H9 (cell line): Measurements from ENCODE around the gene KLF1. TPM values are rescaled to one million over a fixed set of nuclear protein-coding genes. Genes with fewer than 3 reads are reported as not detected.
A peak's percentile ranks its signal among the peaks of the same experiment; 100 is the strongest.

Experiments
- DNase-seq: peaks from one replicate; pipeline ENCODE4 v3.0.0-alpha.2; 2017
- H2AFZ ChIP-seq: one replicate; pipeline ENCODE4 v1.6.1; 2013; ENCODE audit warnings: mild to moderate bottlenecking, low read length, control low read depth, moderate library complexity
- H2AK5ac ChIP-seq: 2 replicates; pipeline ENCODE4 v1.6.1; 2013; ENCODE audit warnings: low read length, control low read depth, mixed read lengths; ENCODE audit not compliant: insufficient read length
- H2BK120ac ChIP-seq: one replicate; pipeline ENCODE4 v1.6.1; 2013; ENCODE audit warnings: low read depth, mild to moderate bottlenecking, low read length, control low read depth, inconsistent platforms; ENCODE audit not compliant: poor library complexity, severe bottlenecking
- H2BK12ac ChIP-seq: 2 replicates; pipeline ENCODE4 v1.6.1; 2013; ENCODE audit warnings: low read length, control low read depth, mixed read lengths, low read depth; ENCODE audit not compliant: insufficient read length
- H2BK15ac ChIP-seq: 2 replicates; pipeline ENCODE4 v1.6.1; 2013; ENCODE audit warnings: low read depth, low read length, control low read depth
- H2BK20ac ChIP-seq: one replicate; pipeline ENCODE4 v1.6.1; 2013; ENCODE audit warnings: low read depth, mild to moderate bottlenecking, low read length, control low read depth, inconsistent platforms; ENCODE audit not compliant: poor library complexity, severe bottlenecking
- H2BK5ac ChIP-seq: 2 replicates; pipeline ENCODE4 v1.6.1; 2013; ENCODE audit warnings: low read length, control low read depth, mixed read lengths; ENCODE audit not compliant: insufficient read length
- H3K14ac ChIP-seq: 2 replicates; pipeline ENCODE4 v1.6.1; 2013; ENCODE audit warnings: low read length, control low read depth; ENCODE audit not compliant: insufficient read depth
- H3K18ac ChIP-seq: 2 replicates; pipeline ENCODE4 v1.6.1; 2013; ENCODE audit warnings: low read depth, mild to moderate bottlenecking, mixed read lengths, low read length, control low read depth; ENCODE audit not compliant: insufficient read length
- H3K23ac ChIP-seq: 2 replicates; pipeline ENCODE4 v1.6.1; 2013; ENCODE audit warnings: low read length, control low read depth, mixed read lengths, low read depth; ENCODE audit not compliant: insufficient read length
- H3K23me2 ChIP-seq: 2 replicates; pipeline ENCODE4 v1.6.1; 2013; ENCODE audit warnings: low read depth, mild to moderate bottlenecking, mixed read lengths, low read length, control low read depth; ENCODE audit not compliant: insufficient read length, poor library complexity, severe bottlenecking
- H3K27ac ChIP-seq: 2 replicates; pipeline ENCODE4 v1.5.1; 2013; ENCODE audit warnings: low read length, control low read depth, mixed read lengths, low read depth; ENCODE audit not compliant: insufficient read length
- H3K27me3 ChIP-seq: 2 replicates; pipeline ENCODE4 v1.6.1; 2013; ENCODE audit warnings: low read length, control low read depth, inconsistent platforms; ENCODE audit not compliant: insufficient read depth
- H3K4ac ChIP-seq: 2 replicates; pipeline ENCODE4 v1.6.1; 2013; ENCODE audit warnings: low read depth, mild to moderate bottlenecking, control low read depth, inconsistent platforms, low read length, moderate library complexity
- H3K4me1 ChIP-seq: 2 replicates; pipeline ENCODE4 v1.6.1; 2013; ENCODE audit warnings: low read length, control low read depth, inconsistent platforms; ENCODE audit not compliant: insufficient read depth
- H3K4me2 ChIP-seq: 2 replicates; pipeline ENCODE4 v1.6.1; 2013; ENCODE audit warnings: low read length, control low read depth, mixed read lengths; ENCODE audit not compliant: insufficient read length, insufficient read depth
- H3K56ac ChIP-seq: 2 replicates; pipeline ENCODE4 v1.6.1; 2013; ENCODE audit warnings: low read depth, mild to moderate bottlenecking, mixed read lengths, low read length, control low read depth; ENCODE audit not compliant: insufficient read length
- H3K79me1 ChIP-seq: 2 replicates; pipeline ENCODE4 v1.6.1; 2013; ENCODE audit warnings: low read depth, mild to moderate bottlenecking, moderate library complexity, low read length, control low read depth, inconsistent platforms; ENCODE audit not compliant: insufficient read depth, poor library complexity, severe bottlenecking
- H3K79me2 ChIP-seq: 2 replicates; pipeline ENCODE4 v1.6.1; 2013; ENCODE audit warnings: low read length, control low read depth, inconsistent platforms; ENCODE audit not compliant: insufficient read depth
- H3K9ac ChIP-seq: 2 replicates; pipeline ENCODE4 v1.6.1; 2013; ENCODE audit warnings: low read length, control low read depth, mixed read lengths; ENCODE audit not compliant: insufficient read length; ENCODE audit errors: extremely low read depth
- H3K9me3 ChIP-seq: one replicate; pipeline ENCODE4 v1.6.1; 2013; ENCODE audit warnings: low read depth, low read length, inconsistent platforms; ENCODE audit not compliant: control insufficient read depth
- H3T11ph ChIP-seq: one replicate; pipeline ENCODE4 v1.6.1; 2013; ENCODE audit warnings: mild to moderate bottlenecking, low read length, control low read depth, inconsistent platforms
- H4K20me1 ChIP-seq: one replicate; pipeline ENCODE4 v1.6.1; 2013; ENCODE audit not compliant: control insufficient read depth, insufficient read length, insufficient read depth
- H4K5ac ChIP-seq: 2 replicates; pipeline ENCODE4 v1.6.1; 2013; ENCODE audit warnings: low read depth, mild to moderate bottlenecking, mixed read lengths, low read length, control low read depth; ENCODE audit not compliant: insufficient read length
- H4K8ac ChIP-seq: replicated peaks from 2 replicates; pipeline ENCODE4 v1.6.1; 2013; ENCODE audit warnings: low read length, control low read depth, mixed read lengths, low read depth; ENCODE audit not compliant: insufficient read length
- H4K91ac ChIP-seq: 2 replicates; pipeline ENCODE4 v1.6.1; 2013; ENCODE audit warnings: low read depth, mild to moderate bottlenecking, moderate library complexity, mixed read lengths, low read length, control low read depth; ENCODE audit not compliant: insufficient read length
- H3K27ac Mint-ChIP-seq, 3 experiments: 2 replicates in 2 of 3; 3 replicates in 1 of 3; pipeline ENCODE4 v1.8.0; 2020 to 2021; ENCODE audit warnings: mixed read lengths in 3 of 3, mild to moderate bottlenecking in 1 of 3, moderate library complexity in 1 of 3
- H3K27me3 Mint-ChIP-seq: 2 replicates; pipeline ENCODE4 v1.8.0; 2021; ENCODE audit warnings: low read depth, mild to moderate bottlenecking, moderate library complexity, mixed read lengths
- H3K36me3 Mint-ChIP-seq, 3 experiments: 2 replicates in 2 of 3; 3 replicates in 1 of 3; pipeline ENCODE4 v1.8.0; 2020 to 2021; ENCODE audit warnings: low read depth in 3 of 3, mixed read lengths in 3 of 3; ENCODE audit not compliant: insufficient read depth in 1 of 3
- H3K4me1 Mint-ChIP-seq, 2 experiments: 2 replicates each; pipeline ENCODE4 v1.8.0; 2020; ENCODE audit warnings: mixed read lengths in 2 of 2
- H3K4me3 Mint-ChIP-seq, 2 experiments: 2 replicates in 1 of 2; 3 replicates in 1 of 2; pipeline ENCODE4 v1.8.0; 2020 to 2021; ENCODE audit warnings: mild to moderate bottlenecking in 2 of 2, mixed read lengths in 2 of 2, moderate library complexity in 1 of 2
- H3K9me3 Mint-ChIP-seq, 2 experiments: 2 replicates in 1 of 2; 3 replicates in 1 of 2; pipeline ENCODE4 v1.8.0; 2020; ENCODE audit warnings: mild to moderate bottlenecking in 2 of 2, mixed read lengths in 2 of 2, moderate library complexity in 1 of 2
- CTCF ChIP-seq: fragments of 200-600 bp; sonication (generic); conservative IDR thresholded peaks from 3 replicates; pipeline ENCODE4 v1.8.0; 2021; ENCODE audit warnings: antibody characterized with exemption, mild to moderate bottlenecking
- WGBS: extraction: QIAGEN DNeasy Blood & Tissue Kit; methylation state at CpG from one replicate; pipeline ENCODE4 v1.1.7; 2013; ENCODE audit warnings: missing lambda C conversion rate, low lambda C conversion rate, mixed read lengths; ENCODE audit not compliant: insufficient read length; ENCODE audit errors: extremely low coverage; 5-methylcytosine and 5-hydroxymethylcytosine counted together
- total RNA-seq: library from RNA; stranded (reverse); gene quantifications from 2 replicates; pipeline ENCODE4 v1.2.1, GENCODE V29; 2021

The KLF1 gene
- total RNA-seq, 1 experiment from 2014 or later: 0.37 TPM

- no peaks in the 10 kb centered on the region for H3K23me2 ChIP-seq
- no peaks in the 10 kb centered on the region for H3K4me1 Mint-ChIP-seq
- H3K9me3 Mint-ChIP-seq: no peaks in the 10 kb centered on the region
- H2AK5ac ChIP-seq: no peak overlapping the region
- peaks cover 23 to 41% (median 33%) of the 10 kb centered on the region in 3 experiments; a peak in 6 of 7 replicates for H3K36me3 Mint-ChIP-seq
- H4K5ac ChIP-seq: no peak overlapping the region
- WGBS: no CpG with 5 or more reads among the region's 10 CpGs
- no peak overlapping the region for H2BK120ac ChIP-seq
- H3K79me1 ChIP-seq: no peaks in the 10 kb centered on the region
- no peak overlapping the region for H3T11ph ChIP-seq
- no peaks in the 10 kb centered on the region for H3K27me3 Mint-ChIP-seq
- H2BK20ac ChIP-seq: no peak overlapping the region
- no peaks in the 10 kb centered on the region for H3K79me2 ChIP-seq
- no peak overlapping the region for H3K56ac ChIP-seq
- no peak overlapping the region for H3K23ac ChIP-seq
- H3K9ac ChIP-seq: no peak overlapping the region
- no peak overlapping the region for H2AFZ ChIP-seq
- no peak overlapping the region for H4K91ac ChIP-seq
- no peak overlapping the region for H3K14ac ChIP-seq
- H3K4me1 ChIP-seq: no peaks in the 10 kb centered on the region
- no peak for DNase-seq
- TF ChIP-seq CTCF: no peak
- no peaks in the 10 kb centered on the region for H3K9me3 ChIP-seq
- no peak overlapping the region for H3K4me2 ChIP-seq
- H3K4me3 Mint-ChIP-seq: no peak overlapping the region
- H3K18ac ChIP-seq: no peak overlapping the region
- H3K27ac ChIP-seq: no peak overlapping the region
- peak overlapping the region in 1 of 3 experiments; percentile 23; a peak in 1 of 7 replicates for H3K27ac Mint-ChIP-seq
- H4K8ac ChIP-seq: no peak overlapping the region
- no peak overlapping the region for H2BK5ac ChIP-seq
- H2BK15ac ChIP-seq: no peak overlapping the region
- no peak overlapping the region for H2BK12ac ChIP-seq
- no peaks in the 10 kb centered on the region for H4K20me1 ChIP-seq
- no peak overlapping the region for H3K4ac ChIP-seq
- no peaks in the 10 kb centered on the region for H3K27me3 ChIP-seq
Observed at GRCh38 chr19:12899891-12900518, 13.0 kb upstream of the KLF1 start.
